CD4-positive, alpha-beta T cell treated with Interferon gamma for 1 hour (primary cell): Measurements from ENCODE around the gene CXCL12.

Source experiments
- DNase-seq: peaks from one replicate; pipeline ENCODE4 v3.0.0-alpha.2; 2020

The CXCL12 gene

GRCh38 chr10:44361109-44361508 lies 23.8 kb downstream of the CXCL12 start:
- DNase-seq: no peak

- no peak for DNase-seq
Measured at GRCh38 chr10:44358080-44358771, 26.7 kb downstream of the CXCL12 start.

DNA sequence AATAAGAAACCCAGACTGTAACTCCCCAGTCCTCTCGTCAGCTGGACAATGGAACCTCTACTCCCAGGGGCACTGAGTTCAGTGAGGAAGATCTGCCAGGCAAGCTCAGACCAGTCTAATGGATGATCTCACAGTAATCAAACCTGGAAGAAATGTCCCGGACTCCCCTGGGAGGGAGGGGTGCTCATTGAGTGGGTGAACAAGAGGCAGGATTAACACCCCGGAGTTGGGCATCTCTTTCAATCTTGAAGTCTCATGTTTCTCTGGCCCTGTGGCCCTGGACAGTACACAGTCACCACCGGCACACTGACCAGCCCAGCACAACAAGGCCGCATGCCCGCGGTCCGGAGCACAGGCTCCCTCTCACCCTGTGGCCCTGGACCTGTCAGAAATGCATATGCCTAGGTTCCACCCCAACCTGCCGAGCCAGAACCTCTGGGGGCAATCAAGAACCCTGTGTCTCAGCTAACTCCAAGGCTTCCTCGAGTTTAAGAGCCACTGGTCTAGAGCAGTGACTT lies 27.8 kb downstream of the CXCL12 start:
- DNase-seq: no peak

DNA sequence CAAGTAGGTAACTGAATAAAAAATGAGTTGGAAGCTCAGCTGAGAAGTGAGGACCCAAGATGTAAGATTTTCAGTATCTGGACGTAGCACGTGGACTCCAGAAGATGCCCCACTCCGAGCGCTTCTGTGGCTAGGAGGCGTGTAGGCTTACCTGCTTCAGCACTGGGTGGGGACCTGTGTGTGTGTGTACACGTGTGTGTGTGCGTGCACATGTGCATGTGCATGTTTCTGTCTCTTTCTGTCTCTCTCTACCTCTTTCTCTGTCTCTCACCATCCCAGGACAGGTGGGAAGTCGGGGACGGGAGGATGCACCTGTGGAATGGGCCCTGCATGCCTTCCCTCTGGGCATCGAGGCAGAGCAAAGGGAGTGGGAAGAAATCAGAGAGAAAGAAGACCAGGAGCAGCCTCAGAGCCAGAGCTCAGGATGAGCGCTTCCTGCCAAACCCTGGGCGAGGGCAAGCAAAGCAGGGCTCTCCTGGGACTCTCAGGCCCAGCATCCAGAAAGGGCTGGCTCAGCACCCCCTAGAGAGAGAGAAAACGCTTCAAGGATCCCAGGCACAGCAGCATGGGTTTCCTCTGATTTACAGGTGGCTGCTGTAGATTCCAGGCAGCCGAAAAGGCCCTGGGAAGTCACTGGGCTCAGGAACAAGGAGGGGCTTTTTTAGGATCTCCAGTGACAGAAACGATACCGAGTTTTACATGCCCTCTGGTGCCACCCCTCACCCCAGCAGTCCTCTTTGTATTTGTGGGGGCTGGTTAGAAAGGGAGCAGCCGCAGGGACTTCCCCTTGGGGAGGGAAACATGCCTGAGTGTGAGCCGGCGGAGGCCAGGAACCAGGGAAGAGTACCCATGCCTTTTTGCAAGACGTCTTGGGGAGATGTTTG lies 28.5 kb downstream of the CXCL12 start:
- DNase-seq: no peak

- DNase-seq: no peak
Measured at GRCh38 chr10:44355630-44356029, 29.3 kb downstream of the CXCL12 start.

DNA sequence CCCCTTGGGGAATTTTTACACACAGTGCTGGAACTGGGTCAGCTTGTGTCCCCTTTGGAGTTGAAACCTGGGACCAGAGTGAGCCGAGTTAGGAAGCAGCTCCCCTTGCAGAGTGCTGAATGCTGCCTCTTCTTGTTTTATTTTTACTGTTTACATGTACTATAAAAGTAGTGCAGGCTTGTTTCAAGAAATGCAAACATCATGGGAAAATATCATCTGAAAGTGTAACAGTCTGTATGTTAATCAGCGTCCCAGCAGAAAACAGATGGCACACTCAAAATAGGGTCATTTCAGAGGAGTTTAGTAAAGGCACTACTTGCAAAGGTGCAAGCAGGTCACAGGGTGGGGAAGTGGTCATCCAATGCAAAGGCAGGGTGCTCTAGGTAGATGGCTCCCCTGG lies 30.1 kb downstream of the CXCL12 start:
- no peak for DNase-seq

- DNase-seq: no peak
Measured at GRCh38 chr10:44353721-44354120, 31.2 kb downstream of the CXCL12 start.

DNA sequence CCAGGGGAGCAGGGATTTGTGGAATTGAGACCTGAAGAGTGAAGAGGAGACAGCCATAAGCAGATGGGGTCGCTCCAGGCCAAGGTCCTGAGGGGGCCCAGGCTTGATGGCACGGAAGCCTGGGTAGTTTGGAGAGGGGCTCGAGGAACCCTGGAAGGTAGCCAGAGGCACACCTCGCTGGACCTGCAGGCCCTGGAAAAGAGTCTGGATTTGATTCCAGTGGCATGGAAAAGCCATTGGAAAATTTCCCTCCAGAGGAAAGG lies 31.8 kb downstream of the CXCL12 start:
- DNase-seq: no peak

DNA sequence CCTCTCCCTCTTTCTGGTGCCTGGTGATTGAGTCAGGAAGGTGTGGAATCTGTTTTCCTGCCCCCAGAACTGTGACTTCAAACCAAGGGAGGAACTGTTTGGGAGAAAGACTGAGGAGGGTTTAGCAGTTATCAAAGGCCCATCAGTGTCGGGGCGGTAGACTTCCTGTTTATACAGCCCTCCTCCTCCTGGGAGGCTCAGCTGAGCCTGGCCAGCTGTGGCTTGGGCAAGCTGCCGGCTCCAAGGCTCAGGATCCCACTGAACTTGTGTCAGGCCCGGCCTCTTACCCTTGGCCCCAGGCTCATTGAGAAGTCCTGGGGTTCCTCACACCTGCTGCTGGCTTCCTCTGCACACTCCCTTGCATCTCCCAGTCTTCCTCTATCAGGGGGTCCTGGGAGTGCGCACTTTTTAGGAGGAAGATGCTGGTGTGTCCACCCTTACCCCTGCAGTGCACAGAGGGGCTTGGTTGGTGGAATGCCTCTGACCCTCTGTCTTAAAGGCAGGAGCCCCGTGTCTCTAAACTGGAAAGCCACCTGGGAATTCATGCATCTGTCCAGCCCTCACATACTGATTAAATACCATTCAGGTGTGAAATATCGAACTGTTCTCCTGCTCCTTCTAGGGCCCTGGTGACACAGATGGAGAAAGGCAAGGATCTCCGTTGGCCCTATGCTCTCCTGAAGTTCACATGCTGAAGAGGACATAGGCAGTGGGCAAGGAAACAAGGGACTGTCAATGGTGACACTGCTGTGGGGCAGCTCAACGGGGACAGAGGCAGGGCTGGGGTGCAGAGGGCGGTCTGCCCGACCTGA lies 32.4 kb downstream of the CXCL12 start:
- DNase-seq: no peak

DNA sequence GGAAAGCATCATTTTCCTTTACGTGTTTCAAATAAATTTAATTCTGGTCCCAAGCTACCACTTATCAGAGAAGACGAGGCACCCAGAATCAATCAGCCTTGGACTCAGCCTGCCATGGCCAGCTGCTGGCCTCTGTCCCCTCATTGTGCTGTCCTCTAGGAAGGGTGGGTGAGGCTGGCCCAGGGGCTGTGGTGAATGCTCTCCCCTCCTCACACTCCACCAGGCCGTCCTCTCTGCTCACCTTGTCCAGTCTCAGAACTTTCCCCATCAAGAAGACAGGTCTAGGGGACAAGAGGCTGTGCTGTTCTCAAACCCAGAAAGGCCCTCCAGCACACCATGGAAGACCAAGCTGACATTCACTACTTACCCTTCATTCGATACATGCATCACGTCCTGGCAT lies 36.4 kb downstream of the CXCL12 start:
- no peak for DNase-seq

DNA sequence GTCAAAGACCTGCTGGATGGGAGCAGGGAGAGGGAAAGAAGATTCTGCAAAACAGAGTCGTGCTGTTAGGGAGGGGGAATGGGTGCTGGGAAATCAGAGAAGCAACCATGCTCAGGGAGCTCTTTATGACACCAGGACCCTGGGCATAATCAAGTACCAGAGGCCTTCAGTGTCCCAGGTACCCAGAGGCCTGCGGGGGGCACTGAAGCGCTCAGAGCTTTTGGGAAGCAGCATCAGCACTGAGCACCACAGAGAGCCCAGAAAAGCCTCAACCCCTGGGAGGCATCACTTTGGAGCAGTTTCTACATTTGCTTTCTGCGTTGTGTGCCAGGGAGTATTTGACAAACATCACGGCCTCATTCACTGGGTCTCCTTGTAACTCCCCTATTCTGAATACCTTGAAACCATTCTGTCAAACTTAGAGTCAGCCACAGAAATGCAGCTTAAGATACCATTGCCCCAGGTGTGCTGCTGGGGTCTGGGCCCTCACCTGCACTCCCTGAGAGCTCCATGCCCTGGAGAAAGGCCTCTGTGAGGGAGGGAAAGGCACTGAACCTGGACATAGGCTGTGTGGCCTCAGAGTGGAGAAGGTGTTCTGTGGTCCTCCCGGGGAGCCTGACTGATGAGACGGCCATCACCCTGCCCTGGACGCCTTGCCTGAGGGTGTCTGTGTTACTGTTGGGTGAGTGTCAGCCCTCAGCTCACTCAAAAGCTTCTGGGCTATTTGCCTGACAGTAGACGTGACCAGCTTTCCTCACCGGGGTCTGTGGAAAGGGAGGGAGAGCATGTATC lies 37.1 kb downstream of the CXCL12 start:
- no peak for DNase-seq

DNA sequence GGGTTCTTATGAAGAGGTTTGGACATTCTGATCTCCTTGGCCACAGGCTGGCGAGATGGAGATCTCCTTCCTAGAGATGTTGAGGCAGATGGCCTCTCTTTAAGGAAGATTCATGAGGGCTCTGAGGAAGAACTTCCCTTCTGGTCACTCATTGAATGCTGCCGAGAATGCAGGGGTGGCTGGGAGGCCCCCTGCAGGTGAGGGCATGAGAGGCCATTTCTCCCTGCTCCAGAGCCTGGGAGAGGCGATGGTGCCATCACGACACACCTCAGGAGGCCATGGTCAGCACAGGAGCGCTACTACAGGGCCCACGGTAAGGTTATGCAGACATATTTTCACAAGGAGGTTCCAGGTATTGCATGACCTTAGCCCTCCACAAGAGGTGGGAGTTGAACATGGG lies 40.2 kb downstream of the CXCL12 start:
- DNase-seq: no peak

GRCh38 chr10:44343843-44344242 lies 41.1 kb downstream of the CXCL12 start:
- no peak for DNase-seq

DNA sequence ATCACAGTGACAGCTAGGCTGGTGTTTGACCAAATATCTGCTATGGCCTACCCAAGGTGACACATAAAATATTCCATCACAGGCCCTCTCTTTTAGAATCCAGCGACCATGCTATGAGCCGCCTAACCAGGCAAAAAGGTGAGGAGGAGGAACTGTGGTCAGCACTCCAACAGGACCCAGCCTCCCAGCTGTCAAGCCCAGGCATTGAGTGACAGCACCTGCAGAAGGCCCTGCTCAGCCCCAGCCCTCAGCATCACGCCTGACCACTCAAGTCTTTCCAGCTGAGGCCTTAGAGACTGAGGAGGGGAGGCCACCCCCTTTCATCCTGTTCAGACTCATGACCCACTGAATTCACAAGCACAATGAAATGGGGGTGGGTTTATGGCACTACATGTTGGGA lies 43.0 kb downstream of the CXCL12 start:
- DNase-seq: no peak

DNA sequence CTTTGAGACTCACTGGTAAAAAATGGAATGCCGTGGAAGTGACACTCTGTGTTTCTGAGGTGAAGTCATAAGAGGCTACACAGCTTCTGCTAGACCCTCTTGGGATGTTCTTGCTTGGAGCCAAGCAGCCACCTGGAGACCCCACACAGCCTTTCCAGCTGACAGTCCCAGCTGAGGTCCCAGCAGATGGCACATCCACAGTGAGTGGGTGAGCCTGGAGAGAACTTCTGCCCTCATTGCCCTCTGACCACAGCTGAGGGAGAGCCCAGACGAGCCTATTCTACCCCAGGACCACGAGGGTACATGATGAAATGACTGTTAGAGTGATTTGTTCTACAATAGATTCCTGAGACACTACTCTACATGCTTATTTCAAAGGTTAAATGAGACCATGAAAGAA lies 44.3 kb downstream of the CXCL12 start:
- DNase-seq: no peak

DNA sequence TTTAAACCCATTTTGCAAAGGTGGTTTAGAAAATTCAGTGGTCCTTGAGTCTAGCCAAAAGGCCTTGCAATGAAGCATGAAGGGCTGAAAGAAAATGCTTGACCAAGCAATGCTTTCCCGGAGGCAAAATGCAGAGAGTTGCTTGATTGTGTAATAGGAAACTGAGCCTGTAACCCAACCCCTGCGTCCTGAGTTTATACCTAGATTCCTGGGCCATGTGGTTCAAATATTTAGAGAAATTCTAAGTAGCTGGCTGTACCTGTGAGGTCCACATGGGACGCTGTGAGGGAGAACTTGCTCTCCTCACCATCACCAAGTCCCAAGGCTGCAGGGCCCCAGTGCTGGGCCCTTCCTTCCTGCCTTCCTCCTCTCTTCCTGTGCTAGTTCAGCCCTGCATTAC lies 45.7 kb downstream of the CXCL12 start:
- DNase-seq: no peak

DNA sequence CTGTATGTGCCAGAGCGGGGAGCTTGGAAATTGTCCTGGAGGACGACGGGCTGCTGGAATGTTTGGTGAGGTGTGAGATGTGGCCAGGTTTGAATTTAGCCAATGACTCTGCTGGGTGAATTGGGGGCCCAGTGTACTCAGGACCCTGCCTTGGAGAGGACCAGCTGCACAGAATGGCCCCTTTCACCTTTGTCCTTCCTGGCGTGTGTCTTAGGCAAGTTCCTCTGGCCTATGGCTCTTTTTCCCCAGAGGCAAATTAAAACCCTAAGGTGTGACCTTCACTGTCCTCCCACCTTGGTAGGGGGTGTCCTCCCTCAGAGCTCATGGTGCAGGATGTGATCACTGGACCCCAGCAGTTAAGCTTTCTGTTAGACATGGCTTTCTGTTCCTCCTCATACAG lies 47.8 kb downstream of the CXCL12 start:
- no peak for DNase-seq

GRCh38 chr10:44335330-44336021 lies 49.4 kb downstream of the CXCL12 start:
- DNase-seq: no peak

GRCh38 chr10:44334621-44335184 lies 50.2 kb downstream of the CXCL12 start:
- DNase-seq: no peak

DNA sequence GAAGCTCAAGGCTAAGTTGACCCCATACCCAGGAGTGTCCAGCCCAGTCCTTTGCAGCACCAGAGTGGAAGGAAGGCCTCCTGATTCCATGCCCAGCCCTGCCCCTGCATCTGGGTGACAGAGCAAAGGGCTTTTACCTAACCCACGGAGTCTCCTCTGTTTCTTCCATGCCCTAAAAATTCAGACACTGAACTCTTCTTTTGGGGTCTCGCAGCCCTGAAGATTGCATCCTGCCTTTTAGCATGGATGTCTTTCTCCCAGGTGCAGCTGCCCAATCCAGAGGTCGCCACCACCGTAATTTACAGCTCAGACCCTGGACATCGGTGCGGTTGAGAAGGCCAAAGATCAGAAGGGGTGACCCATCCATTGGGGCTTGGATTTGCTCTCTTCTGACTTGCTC lies 50.8 kb downstream of the CXCL12 start:
- no peak for DNase-seq

DNA sequence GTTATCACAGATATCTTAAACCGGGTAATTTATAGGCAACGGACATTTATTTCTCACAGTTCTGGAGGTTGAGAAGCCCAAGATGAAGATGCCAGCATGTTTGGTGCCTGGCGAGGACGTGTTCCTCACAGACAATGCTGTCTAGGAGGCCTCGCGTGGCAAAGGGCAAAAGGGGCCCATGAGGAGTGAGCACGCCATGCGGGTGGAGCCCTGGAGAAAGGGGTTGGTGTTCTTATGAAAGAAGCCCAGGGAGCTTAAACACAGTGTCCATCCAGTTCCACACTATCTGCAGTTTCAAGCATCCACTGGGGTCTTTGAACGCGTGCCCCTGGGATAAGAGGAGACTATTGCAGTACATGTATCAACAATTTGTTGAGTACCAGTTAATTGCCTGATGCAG lies 51.4 kb downstream of the CXCL12 start:
- DNase-seq: no peak

DNA sequence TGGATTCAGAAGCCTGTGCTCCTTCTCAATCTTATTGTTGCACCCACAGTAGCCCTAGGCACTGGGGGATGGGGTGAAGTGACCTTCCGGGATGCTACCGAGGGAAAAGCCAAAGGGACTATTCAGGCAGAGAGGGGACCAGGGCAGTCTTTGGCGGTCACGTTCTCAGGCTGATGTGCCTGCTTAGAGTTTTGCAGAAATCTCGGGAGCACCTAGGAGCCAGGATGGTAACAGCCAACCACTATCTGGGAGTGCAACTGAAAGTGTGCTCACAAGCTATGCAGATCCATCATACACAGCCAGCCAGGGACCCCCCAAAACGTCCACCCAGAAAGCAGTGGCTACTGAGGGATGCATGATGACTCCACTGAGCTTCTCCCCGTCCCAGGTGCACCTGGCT lies 52.4 kb downstream of the CXCL12 start:
- no peak for DNase-seq
